Measurements from ENCODE around the gene TGFBR2.

DNA sequence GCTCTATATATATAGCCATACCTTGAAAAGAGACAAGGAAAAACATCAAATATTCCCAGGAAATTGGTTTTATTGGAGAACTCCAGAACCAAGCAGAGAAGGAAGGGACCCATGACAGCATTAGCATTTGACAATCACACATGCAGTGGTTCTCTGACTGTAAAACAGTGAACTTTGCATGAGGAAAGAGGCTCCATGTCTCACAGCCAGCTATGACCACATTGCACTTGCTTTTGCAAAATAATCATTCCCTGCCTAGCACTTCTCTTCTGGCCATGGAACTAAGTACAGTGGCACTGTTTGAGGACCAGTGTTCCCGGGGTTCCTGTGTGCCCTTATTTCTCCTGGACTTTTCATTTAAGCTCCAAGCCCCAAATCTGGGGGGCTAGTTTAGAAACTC lies 85.5 kb downstream of the TGFBR2 start:
- TF ChIP-seq POLR2A (IDR thresholded peaks at IDR 0.05) (no peak), POLR2AphosphoS5 (IDR thresholded peaks at IDR 0.05) (no peak)
- TF ChIP-seq, protein P1, sequence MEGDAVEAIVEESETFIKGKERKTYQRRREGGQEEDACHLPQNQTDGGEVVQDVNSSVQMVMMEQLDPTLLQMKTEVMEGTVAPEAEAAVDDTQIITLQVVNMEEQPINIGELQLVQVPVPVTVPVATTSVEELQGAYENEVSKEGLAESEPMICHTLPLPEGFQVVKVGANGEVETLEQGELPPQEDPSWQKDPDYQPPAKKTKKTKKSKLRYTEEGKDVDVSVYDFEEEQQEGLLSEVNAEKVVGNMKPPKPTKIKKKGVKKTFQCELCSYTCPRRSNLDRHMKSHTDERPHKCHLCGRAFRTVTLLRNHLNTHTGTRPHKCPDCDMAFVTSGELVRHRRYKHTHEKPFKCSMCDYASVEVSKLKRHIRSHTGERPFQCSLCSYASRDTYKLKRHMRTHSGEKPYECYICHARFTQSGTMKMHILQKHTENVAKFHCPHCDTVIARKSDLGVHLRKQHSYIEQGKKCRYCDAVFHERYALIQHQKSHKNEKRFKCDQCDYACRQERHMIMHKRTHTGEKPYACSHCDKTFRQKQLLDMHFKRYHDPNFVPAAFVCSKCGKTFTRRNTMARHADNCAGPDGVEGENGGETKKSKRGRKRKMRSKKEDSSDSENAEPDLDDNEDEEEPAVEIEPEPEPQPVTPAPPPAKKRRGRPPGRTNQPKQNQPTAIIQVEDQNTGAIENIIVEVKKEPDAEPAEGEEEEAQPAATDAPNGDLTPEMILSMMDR (IDR thresholded peaks at IDR 0.05) = no peak
